Measurements from ENCODE around the gene ZNF134. TPM values are rescaled to one million over a fixed set of nuclear protein-coding genes. Genes with fewer than 3 reads are reported as not detected.

Gene ZNF134
- total RNA-seq, 1 donor from 2014 or later, result 13.3 TPM

DNA sequence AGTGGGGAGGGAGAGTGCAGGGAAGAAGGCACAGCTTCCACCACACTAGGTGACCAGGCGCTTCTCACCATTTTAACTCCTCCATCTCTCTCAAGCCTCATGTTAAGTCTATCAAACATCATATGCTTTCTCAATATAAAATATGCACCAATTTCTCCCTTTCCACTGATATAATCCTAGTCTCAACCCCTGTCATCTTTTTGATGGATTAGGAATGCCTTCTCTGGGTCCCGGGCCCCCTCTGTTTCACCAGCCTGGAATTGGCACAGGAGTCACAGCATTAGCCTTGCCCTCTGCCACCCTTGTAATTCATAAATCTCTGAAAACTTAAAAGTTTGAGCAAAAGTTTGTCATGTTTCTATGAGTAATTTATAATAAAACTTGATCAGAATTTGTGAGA lies 54.6 kb downstream of the ZNF134 start, which contains the start of gene ZSCAN4:
TSS of gene ZSCAN4 (plus strand) at position 301 of the 400 bp plus-strand sequence. CDS start 7,211 bp downstream, outside the sequence.
- peaks cover 15% of the 10 kb centered on the region for H3K4me1 ChIP-seq
- no peak within 1 kb of the TSS for H3K4me3 ChIP-seq
- intact Hi-C loops (cut with micrococcal nuclease), result no loop called here
- no peaks in the 10 kb centered on the region for H3K36me3 ChIP-seq
- TF ChIP-seq, protein P1, sequence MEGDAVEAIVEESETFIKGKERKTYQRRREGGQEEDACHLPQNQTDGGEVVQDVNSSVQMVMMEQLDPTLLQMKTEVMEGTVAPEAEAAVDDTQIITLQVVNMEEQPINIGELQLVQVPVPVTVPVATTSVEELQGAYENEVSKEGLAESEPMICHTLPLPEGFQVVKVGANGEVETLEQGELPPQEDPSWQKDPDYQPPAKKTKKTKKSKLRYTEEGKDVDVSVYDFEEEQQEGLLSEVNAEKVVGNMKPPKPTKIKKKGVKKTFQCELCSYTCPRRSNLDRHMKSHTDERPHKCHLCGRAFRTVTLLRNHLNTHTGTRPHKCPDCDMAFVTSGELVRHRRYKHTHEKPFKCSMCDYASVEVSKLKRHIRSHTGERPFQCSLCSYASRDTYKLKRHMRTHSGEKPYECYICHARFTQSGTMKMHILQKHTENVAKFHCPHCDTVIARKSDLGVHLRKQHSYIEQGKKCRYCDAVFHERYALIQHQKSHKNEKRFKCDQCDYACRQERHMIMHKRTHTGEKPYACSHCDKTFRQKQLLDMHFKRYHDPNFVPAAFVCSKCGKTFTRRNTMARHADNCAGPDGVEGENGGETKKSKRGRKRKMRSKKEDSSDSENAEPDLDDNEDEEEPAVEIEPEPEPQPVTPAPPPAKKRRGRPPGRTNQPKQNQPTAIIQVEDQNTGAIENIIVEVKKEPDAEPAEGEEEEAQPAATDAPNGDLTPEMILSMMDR (IDR thresholded peaks at IDR 0.05; ENCODE audit: borderline replicate concordance), result no peak
- no peaks in the 10 kb centered on the region for H3K27me3 ChIP-seq (ENCODE audit: low read depth)
- no peak within 1 kb of the TSS for H3K27ac ChIP-seq (replicated peaks)
- H3K9me3 ChIP-seq (replicated peaks), result no peaks in the 10 kb centered on the region
- no peak for DNase-seq

DNA sequence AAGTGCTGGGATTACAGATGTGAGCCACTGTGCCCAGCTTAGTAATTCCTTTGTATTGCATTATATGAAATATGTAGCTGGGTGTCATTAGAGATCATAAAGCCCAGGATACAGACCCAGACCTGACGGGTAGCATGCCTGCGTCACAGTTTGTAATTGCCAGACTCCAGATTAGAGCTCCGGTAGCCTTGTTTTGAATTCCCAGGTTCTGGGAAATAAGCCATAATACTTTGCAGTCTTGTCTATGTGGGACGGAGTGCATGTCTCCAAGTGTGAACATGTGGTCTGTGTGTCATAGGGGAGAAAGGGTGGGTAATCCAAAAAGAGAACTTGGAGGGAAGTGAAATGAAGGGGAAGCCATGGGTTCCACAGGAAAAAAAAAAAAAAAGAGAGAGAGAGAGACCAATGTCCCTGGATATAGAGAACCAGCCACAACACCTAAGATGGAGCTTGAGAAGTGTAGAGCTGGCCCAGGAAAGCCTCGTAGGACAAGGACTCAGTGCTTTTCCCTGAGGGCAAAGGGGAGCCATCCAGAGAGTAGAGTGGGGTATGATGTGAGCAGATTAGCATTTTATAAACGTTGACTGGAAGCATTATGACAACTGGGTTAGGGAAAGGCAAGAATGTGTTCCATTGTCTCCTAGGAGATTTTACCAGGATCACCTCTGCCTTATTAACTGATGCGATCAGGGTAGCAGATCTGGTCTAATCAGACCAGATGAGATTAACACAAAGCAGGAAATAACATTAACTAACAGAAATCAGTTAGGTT lies 57.3 kb downstream of the ZNF134 start:
- peaks cover 4% of the 10 kb centered on the region for H3K9me3 ChIP-seq (replicated peaks)
- H3K4me3 ChIP-seq, result no peak overlapping the region
- intact Hi-C loops (cut with micrococcal nuclease), result no loop called here
- H3K36me3 ChIP-seq, result no peaks in the 10 kb centered on the region
- TF ChIP-seq, protein P1 (IDR thresholded peaks at IDR 0.05; ENCODE audit: borderline replicate concordance), result no peak
- no peak overlapping the region for H3K27ac ChIP-seq (replicated peaks)
- DNase-seq, result no peak
- no peaks in the 10 kb centered on the region for H3K27me3 ChIP-seq (ENCODE audit: low read depth)
- no peaks in the 10 kb centered on the region for H3K4me1 ChIP-seq

DNA sequence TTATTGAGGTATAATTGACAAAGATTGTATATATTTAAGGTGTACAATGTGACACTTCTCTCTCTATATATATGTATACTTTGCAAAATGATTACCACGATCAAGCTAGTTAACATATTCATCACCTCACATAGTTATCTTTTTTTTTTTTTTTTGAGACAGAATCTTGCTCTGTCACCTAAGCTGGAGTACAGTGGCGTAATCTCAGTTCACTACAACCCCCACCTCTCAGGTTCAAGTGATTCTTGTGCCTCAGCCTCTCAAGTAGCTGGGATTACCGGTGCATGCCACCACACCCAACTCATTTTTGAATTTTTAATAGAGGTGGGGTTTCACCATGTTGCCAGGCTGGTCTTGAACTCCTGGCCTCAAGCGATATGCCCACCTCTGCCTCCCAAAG lies 58.4 kb downstream of the ZNF134 start:
- H3K9me3 ChIP-seq (replicated peaks), result peaks cover 4% of the 10 kb centered on the region
- DNase-seq, result no peak
- no peaks in the 10 kb centered on the region for H3K4me1 ChIP-seq
- H3K27ac ChIP-seq (replicated peaks), result no peak overlapping the region
- H3K36me3 ChIP-seq, result no peaks in the 10 kb centered on the region
- TF ChIP-seq, protein P1 (IDR thresholded peaks at IDR 0.05; ENCODE audit: borderline replicate concordance), result no peak
- no peaks in the 10 kb centered on the region for H3K27me3 ChIP-seq (ENCODE audit: low read depth)
- no peak overlapping the region for H3K4me3 ChIP-seq
- intact Hi-C loops (cut with micrococcal nuclease), result no loop called here

Other genes starting within 250 kb of the ZNF134 start
- 14.4 TPM for gene ZNF548, start 224.4 kb upstream of the ZNF134 start, total RNA-seq
- 8.9 TPM for gene ZNF17, start 203.1 kb upstream of the ZNF134 start, total RNA-seq
- gene ZNF749, start 178.9 kb upstream of the ZNF134 start, total RNA-seq, result 3.4 TPM
- gene VN1R1, start 157.1 kb upstream of the ZNF134 start, total RNA-seq, result 3.3 TPM
- 22.6 TPM for gene ZNF772, start 136.7 kb upstream of the ZNF134 start, total RNA-seq
- 9.0 TPM for gene ZNF419, start 126.5 kb upstream of the ZNF134 start, total RNA-seq
- gene ZNF773, start 114.3 kb upstream of the ZNF134 start, total RNA-seq, result 4.1 TPM
- 3.8 TPM for gene ZNF549, start 86.9 kb upstream of the ZNF134 start, total RNA-seq
- gene ZNF550, start 54.4 kb upstream of the ZNF134 start, total RNA-seq, result 10.8 TPM
- 4.6 TPM for gene ZNF416, start 35.3 kb upstream of the ZNF134 start, total RNA-seq
- gene ZIK1, start 30.1 kb upstream of the ZNF134 start, total RNA-seq, result 4.0 TPM
- 4.7 TPM for gene ZNF530, start 14.4 kb upstream of the ZNF134 start, total RNA-seq
- gene ZNF211, start 18.9 kb downstream of the ZNF134 start, total RNA-seq, result 10.0 TPM
- not detected for gene ZSCAN4, start 54.7 kb downstream of the ZNF134 start, total RNA-seq
- gene ZNF551, start 67.7 kb downstream of the ZNF134 start, total RNA-seq, result 3.6 TPM
- gene ZNF154, start 95.0 kb downstream of the ZNF134 start, total RNA-seq, result 4.8 TPM
- 9.3 TPM for gene ZNF671, start 113.4 kb downstream of the ZNF134 start, total RNA-seq
- 12.9 TPM for gene ZNF776, start 132.6 kb downstream of the ZNF134 start, total RNA-seq
- 12.0 TPM for gene ZNF586, start 155.4 kb downstream of the ZNF134 start, total RNA-seq
- 3.9 TPM for gene ZNF552, start 200.7 kb downstream of the ZNF134 start, total RNA-seq
- gene ZNF587B, start 216.1 kb downstream of the ZNF134 start, total RNA-seq, result 6.7 TPM
- gene ZNF587, start 235.6 kb downstream of the ZNF134 start, total RNA-seq, result 20.0 TPM